Measurements from ENCODE around the gene TTC9B.
"Not testable (repeated sequence)": the region's sequence is repeated elsewhere in the genome, so short reads cannot be mapped to it uniquely, and the experiment has no call there.

The TTC9B gene

DNA sequence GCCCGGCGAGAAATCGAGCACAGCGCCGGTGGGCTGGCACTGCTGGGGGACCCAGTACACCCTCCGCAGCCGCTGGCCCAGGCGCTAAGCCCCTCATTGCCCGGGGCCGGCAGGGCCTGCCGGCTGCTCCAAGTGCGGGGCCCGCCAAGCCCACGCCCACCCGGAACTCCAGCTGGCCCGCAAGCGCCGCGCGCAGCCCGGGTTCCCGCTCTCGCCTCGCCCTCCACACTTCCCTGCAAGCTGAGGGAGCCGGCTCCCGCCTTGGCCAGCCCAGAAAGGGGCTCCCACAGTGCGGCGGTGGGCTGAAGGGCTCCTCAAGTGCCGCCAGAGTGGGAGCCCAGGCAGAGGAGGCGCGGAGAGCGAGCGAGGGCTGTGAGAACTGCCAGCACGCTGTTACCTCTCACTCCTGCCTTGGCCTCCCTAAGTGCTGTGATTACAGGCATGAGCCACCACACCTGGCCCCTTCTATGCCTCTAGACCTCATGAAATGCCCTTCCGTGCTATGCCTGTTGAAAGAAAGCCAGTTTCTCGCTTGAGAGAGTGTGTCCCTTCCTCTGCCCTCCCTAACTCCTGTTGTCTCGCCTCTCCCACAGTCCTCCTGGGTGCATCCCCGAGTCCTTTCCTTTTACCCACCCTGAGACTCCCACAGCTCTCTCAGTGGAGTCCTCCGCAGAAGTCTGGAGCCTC lies 47.7 kb downstream of the TTC9B start:
- not testable (repeated sequence) for DNase-seq (ENCODE audit: low spot score)

DNA sequence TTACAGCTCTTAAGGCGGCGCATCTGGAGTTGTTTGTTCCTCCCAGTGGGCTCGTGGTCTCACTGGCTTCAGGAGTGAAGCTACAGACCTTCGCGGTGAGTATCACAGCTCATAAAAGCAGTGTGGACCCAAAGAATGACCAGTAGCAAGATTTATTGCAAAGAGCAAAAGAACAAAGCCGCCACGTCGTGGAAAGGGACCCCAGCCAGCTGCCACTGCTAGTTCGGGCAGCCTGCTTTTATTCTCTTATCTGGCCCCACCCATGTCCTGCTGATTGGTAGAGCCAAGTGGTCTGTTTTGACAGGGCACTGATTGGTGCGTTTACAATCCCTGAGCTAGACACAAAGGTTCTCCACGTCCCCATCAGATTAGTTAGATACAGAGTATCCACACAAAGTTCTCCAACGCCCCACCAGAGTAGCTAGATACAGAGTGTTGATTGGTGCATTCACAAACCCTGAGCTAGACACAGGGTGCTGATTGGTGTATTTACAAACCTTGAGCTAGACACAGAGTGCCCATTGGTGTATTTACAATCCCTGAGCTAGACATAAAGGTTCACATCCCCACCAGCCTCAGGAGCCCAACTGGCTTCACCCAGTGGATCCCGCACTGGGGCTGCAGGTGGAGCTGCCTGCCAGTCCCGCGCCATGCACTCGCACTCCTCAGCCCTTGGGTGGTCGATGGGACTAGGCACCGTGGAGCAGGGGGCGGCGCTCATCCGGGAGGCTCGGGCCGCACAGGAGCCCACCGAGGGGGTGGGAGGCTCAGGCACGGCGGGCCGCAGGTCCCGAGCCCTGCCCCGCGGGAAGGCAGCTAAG lies 48.5 kb downstream of the TTC9B start:
- DNase-seq (ENCODE audit: low spot score): not testable (repeated sequence)

Measured in CD4-positive, alpha-beta T cell treated with Interleukin-6 at 100 ng/mL for 8 hours (primary cell).